Measurements from ENCODE around the gene UPK2.
"Not testable (repeated sequence)": the region's sequence is repeated elsewhere in the genome, so short reads cannot be mapped to it uniquely, and the experiment has no call there.

Gene UPK2

DNA sequence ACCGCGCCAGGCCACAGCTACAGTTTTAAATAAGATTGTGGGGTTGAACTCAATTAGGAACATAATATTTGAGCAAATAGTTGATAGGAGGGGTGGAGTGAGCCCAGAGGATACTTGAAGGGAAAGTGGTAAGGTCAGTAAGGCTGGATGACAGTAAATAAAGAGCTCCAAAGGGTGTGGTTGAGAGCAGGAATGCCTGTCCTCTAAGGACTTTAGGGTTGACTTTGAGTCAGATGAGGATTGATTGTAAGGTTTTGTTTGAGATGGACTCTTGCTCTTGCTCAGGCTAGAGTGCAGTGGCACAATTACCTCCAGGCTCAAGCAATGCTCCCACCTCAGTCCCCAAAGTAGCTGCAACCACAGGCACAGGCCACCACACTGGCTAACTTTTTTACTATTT is 17.9 kb downstream of the UPK2 start:
- no peak overlapping the region for H3K27ac ChIP-seq
- no peak overlapping the region for H3K4me3 ChIP-seq

DNA sequence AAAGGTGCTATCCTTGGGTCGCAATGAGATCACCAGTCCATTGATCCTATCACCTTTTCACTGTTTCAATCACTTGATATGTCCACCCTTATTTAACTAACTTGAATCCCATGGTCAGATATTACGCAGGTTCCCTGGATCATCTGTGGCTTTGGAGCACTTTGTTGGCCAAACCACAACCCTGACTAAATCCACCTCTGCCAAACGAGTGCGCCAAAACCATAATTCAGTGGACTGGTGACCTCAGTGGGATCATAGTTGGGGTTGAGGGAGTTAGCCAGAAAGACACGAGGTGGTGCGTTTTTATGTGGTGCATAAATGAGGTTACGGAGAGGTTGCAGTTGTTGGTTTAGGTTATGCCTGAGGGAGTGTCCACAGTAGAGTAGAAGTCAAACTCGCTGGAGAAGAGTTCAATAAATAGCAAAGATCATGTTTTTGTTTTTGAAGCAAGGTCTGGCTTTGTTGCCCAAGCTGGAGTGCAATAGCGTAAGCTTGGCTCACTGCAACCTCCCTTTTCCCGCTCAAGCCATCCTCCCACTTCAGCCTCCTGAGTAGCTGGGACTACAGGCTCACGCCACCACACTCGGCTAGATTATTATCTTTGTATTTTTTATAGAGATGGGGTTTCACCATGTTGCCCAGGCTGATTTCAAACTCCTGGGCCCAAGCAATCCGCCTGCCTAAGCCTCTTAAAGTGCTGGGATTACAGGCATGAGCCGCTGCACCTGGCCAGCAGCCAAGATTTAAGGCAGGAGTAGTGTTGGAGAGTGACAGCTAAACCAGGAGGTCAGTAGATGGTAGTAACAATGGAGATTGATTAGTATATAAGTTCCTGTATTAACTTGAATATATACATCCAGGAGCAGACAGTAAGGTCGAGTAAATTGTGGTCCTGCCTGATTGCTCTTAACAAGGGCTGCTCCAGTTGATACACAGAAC is 19.9 kb downstream of the UPK2 start:
- H3K4me3 ChIP-seq: no peak overlapping the region
- no peak overlapping the region for H3K27ac ChIP-seq

DNA sequence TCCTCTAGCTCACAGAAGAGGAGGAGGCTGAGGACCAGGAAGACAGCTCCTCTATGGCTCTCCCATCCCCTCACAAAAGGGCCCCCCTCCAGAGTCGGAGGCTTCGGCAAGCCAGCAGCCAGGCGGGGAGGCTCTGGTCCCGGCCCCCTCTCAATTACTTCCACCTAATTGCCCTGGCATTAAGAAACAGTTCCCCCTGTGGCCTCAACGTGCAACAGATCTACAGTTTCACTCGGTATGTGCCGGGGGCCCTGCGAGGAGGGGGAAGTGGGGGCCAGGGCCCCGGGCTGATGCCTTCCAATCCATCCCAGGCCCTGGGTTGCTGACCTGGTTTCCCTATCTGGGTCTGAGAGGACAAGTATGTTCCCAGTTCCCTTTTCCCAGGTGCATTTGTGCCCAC is 23.3 kb downstream of the UPK2 start:
- Histone ChIP-seq H3K4me3 (no peak overlapping the region), H3K27ac (no peak overlapping the region)

DNA sequence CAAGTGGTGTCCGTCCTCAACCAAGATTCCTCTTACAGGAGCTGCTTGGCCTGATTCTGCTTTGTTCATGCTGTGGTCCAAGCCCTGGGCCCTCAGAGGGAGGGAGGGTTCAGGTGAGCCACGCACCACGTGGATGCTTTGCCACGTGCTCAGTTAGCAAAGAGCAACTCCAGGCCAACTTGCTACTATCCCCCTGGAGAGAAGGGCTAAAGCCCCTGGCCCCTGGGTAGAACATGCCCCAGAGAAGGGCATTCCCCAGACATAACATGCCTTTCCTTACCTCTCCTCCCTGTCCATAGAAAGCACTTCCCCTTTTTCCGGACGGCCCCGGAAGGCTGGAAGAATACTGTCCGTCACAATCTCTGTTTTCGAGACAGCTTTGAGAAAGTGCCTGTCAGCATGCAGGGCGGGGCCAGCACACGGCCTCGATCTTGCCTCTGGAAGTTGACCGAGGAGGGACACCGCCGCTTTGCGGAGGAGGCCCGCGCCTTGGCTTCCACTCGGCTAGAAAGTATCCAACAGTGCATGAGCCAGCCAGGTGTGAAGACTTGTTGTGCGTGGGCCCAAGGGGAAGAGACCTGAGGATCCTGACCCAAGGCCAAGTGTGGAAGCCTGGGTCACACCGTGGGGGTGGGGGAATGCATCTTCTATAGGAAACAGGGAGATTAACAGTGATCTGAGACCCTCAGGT is 24.2 kb downstream of the UPK2 start:
- H3K4me3 ChIP-seq: peak overlapping the region in 1 of 7 experiments; percentile 12
- H3K27ac ChIP-seq: no peak overlapping the region

DNA sequence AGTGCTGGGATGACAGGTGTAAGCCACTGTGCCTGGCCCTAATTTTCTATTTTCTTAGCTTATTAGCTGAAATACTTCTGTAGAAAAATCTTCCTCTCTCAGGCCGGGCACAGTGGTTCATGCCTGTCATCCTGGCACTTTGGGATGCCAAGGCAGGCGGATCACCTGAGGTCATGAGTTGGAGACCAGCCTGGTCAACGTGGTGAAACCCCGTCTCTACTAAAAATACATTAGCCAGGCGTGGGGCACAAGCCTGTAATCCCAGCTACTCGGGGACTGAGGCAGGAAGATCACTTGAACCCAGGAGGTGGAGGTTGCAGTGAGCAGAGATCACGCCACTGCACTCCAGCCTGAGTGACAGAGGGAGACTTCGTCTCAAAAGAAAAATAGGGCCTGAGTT is 28.2 kb downstream of the UPK2 start:
- H3K4me3 ChIP-seq, H3K27ac ChIP-seq: not testable (repeated sequence)

DNA sequence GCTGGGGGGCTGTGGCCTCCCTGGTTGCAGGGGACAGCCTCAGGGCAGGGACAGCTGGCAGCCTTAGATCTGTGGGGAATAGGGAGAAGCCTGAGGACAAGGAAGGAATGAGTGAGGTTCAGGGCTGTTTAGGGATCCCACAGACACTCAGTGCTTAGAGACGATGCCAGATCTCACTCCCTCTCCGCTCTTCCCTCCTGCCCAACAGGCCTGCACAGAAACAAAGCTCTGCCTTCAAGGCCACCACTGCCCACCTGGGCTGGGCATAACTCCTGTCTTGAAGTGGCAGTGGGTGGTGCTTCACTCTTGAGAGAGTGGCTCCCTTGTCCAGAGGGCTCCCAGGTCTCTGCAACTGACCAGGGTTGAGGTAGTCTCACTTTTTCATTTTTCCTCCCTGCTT is 28.7 kb downstream of the UPK2 start:
- Histone ChIP-seq H3K27ac (no peak overlapping the region), H3K4me3 (no peak overlapping the region)

DNA sequence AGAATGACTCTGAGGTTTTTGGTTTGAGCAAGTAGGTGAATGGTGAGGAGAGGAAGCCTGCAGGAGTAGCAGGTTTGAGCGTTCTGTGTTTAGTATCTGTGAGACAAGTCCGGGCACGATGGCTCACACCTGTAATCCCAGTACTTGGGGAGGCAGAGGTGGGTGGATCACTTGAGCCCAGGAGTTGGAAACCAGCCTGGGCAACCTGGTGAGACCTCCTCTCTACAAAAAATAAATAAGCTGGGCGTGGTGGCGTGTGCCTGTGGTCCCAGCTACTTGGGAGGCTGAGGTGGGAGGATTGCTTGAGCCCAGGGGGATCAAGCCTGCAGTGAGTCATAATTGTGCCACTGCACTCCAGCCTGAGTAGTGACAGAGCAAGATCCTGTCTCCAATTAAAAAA is 32.2 kb downstream of the UPK2 start:
- Histone ChIP-seq H3K27ac (peak overlapping the region in 5 of 21 experiments; percentile 12 to 58 (median 18)), H3K4me3 (no peak overlapping the region)

DNA sequence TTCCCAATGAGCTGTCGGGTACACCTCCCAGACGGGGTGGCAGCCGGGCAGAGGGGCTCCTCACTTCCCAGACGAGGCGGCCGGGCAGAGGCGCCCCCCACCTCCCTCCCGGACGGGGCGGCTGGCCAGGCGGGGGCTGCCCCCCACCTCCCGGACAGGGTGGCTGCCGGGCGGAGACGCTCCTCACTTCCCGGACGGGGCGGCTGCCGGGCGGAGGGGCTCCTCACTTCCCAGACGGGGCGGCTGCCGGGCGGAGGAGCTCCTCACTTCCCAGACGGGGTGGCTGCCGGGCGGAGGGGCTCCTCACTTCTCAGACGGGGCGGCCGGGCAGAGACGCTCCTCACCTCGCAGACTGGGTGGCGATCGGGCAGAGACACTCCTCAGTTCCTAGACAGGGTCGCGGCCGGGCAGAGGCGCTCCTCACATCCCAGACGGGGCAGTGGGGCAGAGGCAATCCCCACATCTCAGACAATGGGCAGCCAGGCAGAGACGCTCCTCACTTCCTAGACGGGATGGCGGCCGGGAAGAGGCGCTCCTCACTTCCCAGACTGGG is 35.5 kb downstream of the UPK2 start:
- H3K27ac ChIP-seq, H3K4me3 ChIP-seq: not testable (repeated sequence)

DNA sequence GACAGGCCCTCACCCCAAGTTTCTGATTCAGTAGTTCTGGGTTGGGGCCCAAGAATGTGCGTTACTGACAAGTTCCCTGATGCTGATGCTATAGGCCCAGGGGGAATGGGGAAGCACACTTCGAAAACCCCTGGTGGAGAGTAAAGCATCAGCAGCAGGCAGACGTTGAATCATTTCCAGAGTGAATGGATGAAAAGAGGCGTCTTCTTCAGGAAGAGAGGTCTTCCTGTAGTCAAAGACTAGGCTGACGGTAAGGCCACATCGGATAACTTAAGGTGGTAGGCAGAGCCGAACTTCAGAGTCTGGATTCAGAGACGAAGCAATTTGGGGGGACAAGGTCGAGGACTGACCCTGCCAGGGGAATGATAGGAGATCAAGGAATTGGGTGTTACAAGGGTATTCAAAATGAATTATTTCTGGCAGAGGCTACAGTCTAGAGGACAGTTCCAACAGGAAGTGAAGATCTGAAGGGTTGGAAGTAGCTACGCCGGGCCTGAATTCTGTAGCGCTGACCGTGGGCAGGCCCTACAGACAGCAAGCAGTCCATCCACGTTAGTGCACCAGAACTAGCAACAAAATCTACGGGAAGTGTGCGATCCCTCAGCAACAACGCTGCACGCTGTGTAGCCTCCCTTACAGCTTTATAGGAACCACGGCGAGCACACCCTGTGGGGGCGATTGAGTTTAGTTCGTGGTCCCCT is 41.0 kb downstream of the UPK2 start:
- Histone ChIP-seq H3K4me3 (peak overlapping the region; percentile 55 to 90 (median 85)), H3K27ac (peak overlapping the region; percentile 16 to 94 (median 80))

DNA sequence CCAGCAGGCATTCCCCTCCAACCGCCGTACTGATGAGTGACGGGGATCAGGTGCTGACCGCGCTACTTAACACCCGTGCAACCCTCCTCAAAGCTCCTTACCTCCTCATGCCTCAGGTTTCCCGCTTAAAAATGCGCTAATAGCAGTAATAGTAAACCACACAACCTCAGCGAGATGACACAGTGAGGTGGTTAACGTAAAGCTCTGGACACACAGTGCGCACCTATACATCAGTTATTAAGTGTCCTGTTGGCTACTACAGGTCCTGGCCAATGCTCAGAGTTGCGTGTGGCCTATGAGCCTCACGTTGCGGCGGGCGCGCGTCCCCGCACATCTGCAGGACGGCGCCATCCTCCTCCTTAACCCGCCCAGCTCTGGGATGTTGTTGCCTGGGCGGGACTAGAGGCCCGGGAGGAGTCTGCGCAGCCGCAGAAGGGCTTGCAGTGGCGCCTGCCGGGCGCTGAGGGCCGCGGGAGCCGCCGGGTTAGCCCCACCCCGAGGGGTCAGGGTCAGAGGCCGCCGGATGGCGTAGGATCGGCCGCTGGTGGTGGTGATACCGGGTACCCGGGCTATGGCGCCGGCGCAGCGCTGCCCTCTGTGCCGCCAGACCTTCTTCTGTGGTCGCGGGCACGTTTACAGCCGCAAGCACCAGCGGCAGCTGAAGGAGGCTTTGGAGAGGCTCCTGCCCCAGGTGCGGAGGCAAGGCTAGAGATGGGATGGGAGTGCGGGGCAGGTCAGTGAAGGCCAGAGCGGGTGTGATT is 41.7 kb downstream of the UPK2 start, which contains the start of gene CENATAC:
Gene CENATAC, plus strand, starts transcription at position 512 of the 761 bp plus-strand sequence. Its CDS starts 60 bp downstream, at position 572.
- Histone ChIP-seq H3K4me3 (peak within 1 kb of the TSS; percentile 55 to 90 (median 85)), H3K27ac (peak within 1 kb of the TSS; percentile 53 to 94 (median 82))

DNA sequence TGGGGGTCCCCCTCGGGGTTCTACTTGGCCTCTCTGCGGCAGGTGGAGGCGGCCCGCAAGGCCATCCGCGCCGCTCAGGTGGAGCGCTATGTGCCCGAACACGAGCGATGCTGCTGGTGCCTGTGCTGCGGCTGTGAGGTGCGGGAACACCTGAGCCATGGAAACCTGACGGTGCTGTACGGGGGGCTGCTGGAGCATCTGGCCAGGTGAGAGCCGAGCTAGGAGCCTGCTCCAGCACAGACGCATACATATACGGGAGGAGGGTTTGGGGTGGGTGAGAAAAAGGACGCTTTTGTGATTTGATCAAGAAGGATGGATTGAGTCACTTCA is 42.3 kb downstream of the UPK2 start:
- Histone ChIP-seq H3K4me3 (peak overlapping the region; percentile 55 to 90 (median 85)), H3K27ac (peak overlapping the region; percentile 53 to 94 (median 82))

DNA sequence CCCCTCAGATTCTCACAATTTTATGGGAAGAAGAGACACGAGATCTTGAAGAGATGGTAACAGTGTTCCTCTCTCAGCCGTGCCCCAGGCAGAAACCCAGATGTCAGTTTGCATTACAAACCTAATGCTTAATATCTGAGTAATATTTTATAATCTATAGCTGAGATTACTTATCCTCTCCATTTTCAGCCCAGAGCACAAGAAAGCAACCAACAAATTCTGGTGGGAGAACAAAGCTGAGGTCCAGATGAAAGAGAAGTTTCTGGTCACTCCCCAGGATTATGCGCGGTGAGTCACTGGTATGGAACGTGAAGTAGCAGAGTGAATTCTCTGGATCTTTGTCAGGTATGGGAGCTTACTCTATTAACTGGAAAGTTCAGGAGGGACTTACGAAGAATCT is 42.7 kb downstream of the UPK2 start:
- Histone ChIP-seq H3K27ac (peak overlapping the region in 18 of 21 experiments; percentile 70 to 94 (median 84)), H3K4me3 (peak overlapping the region; percentile 55 to 90 (median 85))

DNA sequence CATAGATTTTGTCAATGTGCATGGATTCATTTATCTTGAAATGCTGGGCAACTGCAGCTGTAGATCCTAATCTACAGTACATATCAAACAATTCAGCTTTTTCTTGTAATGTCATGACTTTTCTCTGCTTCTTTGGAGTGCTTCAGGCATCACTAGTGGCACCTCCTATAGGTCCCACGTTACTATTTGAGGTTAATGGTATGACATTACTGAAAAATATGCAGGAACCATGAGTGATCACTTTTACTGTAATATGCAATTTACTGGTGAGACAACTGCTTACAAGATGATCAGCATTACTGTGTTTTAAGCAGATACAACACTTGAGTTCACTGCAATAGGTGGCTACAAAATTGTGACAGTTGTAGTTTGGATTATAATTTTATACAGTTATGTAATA is 44.8 kb downstream of the UPK2 start:
- H3K4me3 ChIP-seq: no peak overlapping the region
- no peak overlapping the region for H3K27ac ChIP-seq

DNA sequence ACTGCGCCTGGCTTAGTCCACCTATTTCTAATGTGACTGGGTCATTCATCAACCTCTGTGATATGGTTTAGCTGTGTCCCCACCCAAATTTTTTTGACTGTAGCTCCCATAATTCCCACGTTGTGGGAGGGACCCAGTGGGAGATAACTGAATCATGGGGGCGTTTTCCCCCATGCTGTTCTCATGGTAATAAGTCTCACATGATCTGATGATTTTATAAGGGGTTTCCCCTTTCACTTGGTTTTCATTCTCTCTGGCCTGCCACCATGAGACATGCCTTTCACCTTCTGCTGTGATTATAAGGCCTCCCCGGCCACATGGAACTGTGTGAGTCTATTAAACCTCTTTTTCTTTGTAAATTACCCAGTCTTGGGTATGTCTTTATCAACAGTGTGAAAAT is 50.6 kb downstream of the UPK2 start:
- Histone ChIP-seq H3K27ac (no peak overlapping the region), H3K4me3 (no peak overlapping the region)

Measured in skin epidermis (tissue), 12 donors.